Tongue (tissue), 2 donors: ENCODE results near the gene PYY. TPM values are rescaled to one million over a fixed set of nuclear protein-coding genes. Genes with fewer than 3 reads are reported as not detected.
"Not testable (repeated sequence)": the region's sequence is repeated elsewhere in the genome, so short reads cannot be mapped to it uniquely, and the experiment has no call there.

Experiments
- DNase-seq: peaks from one replicate; pipeline ENCODE4 v3.0.0-alpha.2; 2015
- total RNA-seq: library from RNA; depleted of rRNA; stranded (reverse); fragments of >200 nt; gene quantifications from one replicate; pipeline ENCODE4 v1.2.3, GENCODE V29; 2014

Gene PYY
- total RNA-seq, 1 donor from 2014 or later, result not detected

DNA sequence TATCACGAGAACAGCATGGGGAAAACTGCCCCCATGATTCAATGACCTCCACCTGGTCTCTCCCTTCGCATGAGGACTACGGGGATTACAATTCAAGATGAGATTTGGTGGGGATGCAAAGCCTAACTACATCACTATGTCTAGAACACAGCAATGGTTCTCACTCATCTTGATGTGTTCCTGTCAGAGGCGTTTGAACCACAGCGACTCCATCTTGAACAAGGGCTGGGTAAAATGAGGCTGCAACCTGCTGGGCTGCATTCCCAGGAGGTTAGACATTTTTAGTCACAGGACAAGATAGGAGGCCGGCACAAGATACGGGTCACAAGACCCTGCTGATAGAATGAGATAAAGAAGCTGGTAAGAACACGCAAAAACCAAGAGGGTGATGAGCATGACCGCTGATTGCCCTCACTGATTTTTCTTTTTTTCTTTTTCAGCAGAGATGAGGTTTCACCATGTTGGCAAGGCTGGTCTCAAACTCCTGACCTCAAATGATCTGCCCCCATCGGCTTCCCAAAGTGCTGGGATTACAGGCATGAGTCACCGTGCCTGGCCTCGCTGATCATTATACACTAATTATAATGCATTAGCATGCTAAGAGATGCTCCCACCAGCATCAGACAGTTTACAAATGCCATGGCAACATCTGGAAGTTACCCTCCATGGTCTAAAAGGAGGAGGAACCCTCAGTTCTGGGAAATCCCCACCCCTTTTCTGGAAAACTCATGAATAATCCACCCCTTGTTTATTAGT is 8.5 kb downstream of the PYY start:
- DNase-seq, result no peak

DNA sequence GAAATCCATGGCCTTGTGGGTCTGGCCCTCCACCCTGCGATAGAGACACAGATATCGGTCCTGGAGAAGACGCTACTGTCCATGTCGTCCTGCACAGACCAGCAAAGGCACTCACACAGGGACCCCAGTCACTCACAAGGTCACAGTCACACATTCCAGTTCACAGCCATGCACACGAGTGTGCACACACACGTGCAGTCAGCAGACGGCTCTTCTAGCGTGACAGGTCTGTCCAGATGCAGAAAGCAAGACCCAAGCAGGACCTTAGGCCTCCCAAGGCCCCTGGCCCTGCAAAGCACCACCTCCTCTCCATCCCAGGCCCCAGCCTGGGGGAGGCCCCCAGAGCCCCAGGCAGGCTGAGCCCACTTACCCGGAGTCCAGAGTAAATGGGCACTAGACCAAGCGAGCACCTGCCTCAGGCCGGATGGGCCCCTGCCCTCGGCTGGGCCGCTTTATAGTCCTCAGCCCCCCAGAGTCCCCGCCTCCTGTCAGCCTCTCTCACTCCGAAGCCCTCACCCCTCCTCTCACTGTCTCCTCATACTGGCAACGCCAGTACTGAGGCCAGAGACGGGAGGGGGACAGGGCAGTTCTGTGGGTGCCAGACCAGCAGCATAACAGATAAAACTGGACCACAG is 11.6 kb downstream of the PYY start, which contains the start of gene PPY:
Gene PPY (minus strand): TSS at position 426 of the 635 bp plus-strand sequence. CDS start 822 bp downstream, outside the sequence.
- DNase-seq, result no peak

DNA sequence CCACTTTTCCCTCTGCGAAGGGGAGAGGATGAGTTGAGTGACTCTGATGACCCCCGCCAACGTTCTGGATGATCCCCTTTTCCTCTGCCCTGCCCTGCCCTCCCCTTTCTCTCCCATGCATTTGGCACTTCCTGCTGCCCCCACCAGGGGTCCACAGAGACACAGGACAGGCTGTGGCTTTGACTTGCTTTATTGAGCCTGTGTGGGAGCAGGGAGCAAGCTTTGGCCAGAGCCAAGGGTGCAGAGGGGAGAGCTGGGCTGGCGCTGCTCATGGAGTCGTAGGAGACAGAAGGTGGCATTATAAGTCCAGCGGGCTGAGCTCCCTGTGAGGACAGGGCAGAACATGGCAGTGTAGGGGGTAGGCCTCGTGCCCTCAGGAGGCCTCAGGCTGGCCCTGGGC is 13.1 kb downstream of the PYY start:
- peak; percentile 58 for DNase-seq

DNA sequence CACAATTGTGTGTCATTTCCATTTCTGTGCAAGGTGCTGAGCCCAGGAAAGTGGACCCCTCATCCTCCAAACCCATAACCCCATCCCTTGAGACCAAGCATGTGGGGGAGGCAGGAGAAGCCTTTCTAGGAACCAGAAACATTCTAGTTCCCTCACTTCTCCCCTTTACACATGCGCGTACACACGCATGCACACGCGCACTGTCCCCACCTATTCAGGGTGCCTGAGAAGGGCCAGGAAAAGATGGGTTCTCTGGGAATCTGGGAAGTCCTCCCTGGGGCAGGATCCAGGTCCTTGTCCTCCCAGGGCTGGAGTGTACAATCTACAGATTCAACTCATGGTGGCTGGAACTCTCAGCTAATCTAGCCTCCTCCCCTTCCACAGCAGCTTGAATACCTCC is 13.9 kb downstream of the PYY start:
- DNase-seq, result no peak

DNA sequence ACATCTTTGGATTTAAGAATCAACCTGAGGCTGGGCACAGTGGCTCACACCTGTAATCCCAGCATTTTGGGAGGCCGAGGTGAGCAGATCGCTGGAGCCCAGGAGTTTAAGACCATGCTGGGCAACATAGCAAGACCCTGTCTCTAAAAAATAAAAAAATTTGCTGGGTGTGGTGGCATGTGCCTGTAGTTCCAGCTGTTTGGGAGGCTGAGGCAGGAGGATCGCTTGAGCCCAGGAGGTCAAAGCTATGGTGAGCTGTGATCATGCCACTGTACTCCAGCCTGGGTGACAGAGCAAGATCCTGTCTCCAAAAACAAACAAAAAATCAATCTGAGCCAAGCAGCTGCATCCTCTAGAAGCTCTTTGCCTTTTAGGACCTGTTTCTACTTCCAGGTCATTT is 14.3 kb downstream of the PYY start:
- DNase-seq, result not testable (repeated sequence)

DNA sequence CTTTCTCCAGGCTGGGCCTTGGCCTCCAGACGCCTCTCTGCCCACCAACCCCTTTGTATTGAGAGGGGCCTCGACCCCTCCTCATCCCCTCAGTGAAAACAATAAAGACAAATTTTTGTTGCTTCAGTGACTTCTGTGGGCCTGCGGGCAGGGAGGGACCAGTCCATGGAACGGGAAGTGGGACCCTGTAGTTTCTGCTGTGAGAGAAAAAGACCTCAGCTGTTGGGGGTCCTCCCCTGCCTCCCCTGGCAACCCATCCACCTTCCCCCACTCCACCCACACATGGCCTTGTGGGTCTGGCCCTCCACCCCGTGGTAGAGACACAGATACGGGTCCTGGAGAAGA is 14.9 kb downstream of the PYY start:
- no peak for DNase-seq

DNA sequence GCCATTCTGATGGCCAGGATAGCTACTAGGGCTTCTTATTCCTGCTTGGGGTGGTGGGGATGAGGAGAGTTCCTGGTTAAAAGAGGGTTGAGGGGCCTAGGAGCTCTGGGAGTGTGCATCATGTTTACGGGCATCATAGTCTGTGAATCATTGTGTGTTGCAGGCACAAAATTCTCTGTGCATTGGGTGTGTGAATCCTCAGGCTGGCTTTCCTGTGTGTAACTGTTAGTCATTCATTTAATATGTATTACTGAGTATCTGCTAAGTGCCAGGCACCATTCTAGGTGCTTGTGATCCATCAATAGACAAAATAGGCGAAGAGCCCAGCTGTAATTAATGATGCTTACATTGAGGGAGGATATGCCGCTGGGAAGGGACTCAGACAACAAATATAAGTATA is 17.3 kb downstream of the PYY start:
- DNase-seq, result no peak

DNA sequence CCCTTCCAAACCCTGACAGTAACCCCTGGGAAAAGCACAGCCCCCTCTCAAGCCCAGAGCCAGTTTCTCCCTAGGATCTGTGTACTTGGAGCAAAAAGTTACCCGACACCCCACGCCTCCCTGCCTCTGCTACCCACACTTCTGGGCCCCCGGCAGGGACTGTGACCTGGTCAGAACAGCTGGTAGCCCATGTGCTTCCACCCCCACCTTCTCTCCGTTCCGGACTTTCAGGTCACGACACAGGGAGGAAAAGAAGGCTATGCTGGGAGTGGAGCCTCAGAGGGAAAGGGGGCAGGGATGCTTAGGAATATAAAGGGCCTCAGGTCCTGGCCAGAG is 17.8 kb downstream of the PYY start:
- DNase-seq, result no peak

DNA sequence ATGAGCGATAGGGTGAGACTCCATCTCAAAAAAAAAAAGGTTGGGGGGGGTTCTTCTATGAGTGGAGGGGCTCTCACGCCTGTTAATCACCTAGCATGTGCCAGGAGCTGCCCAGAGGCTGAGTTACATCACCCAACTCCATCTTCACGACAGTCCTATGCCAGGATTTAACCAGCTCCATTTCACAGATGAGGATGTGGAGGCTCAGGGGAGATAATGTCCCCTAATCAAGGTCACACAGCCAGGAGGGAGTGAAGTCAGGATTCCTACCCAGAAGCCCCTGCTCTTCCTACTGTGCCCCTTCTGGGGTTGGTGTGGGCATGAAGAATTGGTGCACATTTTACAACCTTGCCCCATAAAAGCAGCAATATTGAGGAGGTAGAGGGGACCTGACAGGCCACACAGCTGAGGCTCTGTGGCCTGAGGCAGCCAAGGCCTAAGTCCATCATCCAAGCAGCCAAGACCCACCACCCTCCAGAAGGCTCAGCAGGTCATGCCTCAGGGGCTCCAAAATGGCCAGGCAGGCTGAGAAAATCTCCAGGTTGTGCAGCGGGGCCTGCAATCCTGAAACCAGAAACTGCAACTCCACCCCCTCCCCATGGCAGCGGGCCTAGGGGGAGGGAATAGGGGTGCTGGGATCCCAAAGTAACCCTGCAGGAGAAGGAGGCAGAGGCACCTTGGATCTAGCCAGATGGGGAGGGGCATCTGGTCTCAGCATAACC is 18.4 kb downstream of the PYY start:
- DNase-seq, result no peak

DNA sequence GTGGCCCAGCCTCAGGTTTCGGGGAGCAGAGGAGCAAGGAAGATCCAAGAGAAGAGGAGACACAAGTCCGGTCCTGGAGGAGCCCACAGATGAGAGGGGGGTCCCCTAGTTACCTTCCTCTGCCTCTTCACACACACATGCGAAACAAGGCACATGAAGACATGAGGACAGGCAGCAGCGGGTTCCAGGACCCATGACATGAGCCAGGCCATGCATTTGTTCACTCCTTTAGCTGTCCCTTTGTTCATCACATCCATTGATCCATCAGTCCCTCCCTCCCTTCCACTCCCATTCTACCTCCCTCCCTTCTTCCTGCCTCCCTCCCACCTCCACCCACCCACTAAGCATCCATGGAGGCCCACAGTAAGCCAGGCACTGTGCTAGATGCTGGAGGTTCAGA is 20.8 kb downstream of the PYY start:
- DNase-seq, result no peak

DNA sequence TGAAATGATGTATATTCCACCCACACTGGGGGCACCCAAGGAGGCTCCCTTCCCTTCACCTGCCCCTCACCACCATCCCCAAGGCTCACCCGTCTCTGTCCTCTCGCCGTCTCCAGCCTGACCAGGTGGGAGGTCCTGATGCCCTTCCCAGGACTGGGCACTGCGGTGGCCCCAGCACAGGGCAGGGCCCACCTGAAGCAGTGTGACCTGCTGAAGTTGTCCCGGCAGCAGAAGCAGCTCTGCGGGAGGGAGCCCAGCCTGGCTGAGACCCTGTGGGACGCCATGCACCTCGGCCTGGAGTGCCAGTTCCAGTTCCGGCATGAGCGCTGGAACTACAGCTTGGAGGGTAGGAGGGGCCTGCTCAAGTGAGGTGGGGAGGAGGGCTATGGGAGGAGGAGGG is 21.4 kb downstream of the PYY start:
- no peak for DNase-seq

DNA sequence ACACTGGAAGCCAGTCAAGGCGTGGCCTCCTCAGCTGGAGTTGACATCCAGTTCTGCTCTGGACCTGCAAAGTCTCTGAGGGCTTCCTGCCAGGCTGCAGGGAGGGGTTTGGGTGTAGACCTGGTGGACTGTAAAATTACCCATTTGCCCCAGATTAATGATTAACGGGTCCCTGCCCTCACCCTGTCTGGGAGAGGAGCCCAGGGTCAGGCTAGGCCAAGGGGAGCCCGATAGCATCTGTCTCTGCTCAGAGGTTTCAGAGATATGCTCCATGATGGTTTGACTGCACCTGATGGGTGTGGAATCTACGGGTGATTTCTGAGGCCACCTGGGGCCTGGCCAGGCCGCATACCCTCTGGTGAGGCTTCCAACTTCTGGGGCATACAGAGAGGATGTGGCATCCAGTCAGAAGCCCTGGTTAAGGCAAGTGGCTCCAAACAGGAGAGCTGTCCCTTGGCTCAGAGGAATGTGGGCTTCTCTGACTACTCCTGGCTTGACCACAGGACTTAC is 22.6 kb downstream of the PYY start:
- no peak for DNase-seq

DNA sequence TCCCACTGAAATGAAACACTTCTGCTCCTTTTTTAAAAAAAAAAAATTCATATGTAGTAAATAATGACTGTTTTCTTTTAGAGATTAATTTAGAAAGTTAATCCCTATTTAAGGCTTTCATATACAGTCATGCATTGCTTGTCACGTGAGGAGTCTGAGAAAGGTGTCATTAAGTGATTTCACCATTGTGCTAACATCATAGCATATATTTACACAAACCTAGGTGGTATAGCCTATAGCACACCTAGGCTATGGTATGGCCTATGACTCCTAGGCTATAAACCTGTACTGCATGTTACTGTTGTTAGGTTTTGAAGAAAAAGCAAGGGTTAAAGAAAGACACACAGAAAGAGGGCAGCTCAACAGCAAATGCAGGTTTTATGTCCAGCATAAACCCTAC is 25.1 kb downstream of the PYY start:
- no peak for DNase-seq

DNA sequence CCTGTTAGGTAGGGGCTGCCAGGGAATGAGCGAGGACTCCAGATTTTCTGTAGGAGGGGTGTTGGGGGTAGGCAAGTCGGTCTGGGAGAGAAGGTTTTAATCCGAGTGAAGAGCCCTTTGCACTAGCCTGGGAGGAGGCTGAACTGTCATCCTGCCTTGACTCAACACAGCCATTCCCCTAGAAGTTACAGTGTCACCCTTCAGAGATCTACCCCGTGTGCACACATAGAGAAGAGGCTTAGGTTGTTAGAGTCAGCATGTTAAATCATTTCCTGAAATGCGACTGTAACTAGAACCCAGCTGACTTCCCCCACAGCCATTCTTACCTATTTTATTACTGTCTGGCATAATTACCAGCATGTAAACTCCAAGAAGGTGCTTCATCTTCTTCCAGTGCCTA is 25.8 kb downstream of the PYY start:
- not testable (repeated sequence) for DNase-seq

DNA sequence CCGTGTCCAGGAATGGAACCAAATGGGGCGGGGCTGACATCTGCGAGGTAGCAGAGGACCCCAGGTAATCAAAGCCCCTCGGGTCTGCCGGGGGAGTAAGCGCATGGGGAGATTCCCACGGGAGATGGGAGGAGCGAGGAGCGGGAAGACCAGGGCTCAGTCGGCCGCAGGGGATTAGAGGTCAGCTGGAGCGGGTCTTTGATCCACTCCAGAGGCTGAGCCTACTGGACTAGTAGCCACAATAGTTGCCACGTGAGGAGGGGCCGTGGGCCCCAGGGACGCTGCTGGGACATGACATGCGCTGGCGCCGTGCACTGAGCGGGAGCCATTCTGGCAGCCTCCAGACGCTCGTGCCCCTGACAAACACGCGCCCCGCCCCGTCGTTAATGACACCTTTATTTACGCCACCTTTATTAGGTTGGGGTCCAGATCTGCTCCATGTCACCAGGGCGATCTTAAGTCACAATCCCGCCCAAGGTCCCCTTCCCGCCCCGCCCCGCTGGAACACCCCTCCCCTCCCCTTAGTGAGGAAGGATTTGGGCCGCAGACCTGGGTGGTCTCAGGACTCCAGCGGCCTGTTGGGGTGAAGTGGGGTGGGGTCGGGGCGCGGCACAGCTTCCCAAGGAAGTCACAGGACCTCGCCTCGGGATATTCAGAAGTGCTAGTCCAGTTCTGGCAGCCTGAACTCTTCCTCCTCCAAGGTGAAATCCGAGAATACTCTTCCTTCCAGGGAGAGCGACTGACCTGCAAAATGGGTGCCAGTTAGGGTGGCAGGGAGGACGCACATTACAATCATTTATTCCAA is 26.5 kb downstream of the PYY start:
- DNase-seq, result no peak

DNA sequence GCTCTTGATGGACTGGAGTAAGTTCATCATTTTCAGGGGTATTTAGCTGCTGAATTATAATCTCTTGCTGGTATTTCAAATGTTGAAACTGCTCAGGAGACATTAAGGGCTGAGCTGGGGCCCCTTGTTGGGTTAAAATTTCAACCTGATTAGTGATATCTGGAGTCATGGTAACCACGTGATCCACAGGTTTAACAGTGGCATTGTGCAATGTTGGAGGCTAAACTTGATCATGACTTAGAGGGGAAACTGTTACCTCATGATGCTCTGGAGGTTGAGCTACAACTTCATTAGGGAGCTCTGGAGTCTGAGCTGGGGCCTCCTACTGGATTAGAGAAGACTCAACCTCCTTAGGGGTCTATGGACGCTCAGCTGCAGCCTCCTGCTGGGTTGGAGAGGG is 29.2 kb downstream of the PYY start:
- DNase-seq, result no peak

DNA sequence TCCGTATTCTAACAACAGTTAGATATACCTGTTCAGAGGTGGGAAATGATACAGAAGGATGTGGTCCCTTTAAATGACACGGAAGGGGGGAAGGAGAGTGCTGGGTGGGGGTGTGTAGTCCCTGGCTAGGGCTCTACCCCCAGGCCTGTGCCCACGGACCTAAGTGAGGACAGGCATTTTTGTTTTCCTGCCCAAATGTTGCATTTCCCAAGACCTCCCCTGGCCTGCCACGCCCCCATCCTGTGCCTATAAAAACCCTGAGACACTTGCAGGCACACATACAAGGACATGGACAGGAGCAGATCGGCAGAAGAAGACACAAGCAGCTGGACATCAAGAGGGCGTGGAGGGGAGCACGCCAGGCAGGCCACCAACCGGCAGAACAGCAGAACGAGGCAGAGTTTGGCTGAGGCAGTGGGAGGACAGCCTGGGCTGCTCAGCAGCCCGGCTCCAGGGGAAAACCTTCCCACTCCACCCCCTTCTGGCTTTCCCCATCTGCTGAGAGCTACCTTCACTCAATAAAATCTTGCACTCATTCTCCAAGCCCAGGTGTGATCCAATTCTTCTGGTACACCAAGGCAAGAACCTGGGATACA is 33.1 kb downstream of the PYY start:
- DNase-seq, result no peak

DNA sequence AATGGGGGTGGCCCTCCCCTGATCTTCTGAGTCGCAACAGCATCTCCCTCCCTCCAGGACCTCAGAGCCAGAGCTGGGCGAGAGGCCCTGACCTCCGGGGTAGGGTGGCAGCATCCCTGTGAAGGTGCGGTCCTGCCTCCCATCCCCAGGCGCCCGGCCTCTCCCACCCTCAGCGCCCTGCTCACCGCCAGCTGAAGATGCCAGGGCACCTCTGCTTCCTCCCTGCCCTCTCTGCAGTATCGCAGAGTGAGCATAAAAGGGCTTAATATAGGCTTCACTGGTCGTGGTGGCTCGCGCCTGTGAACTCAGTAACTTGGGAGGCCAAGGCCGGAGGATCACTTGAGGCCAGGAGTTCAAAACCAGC is 35.7 kb downstream of the PYY start:
- no peak for DNase-seq

DNA sequence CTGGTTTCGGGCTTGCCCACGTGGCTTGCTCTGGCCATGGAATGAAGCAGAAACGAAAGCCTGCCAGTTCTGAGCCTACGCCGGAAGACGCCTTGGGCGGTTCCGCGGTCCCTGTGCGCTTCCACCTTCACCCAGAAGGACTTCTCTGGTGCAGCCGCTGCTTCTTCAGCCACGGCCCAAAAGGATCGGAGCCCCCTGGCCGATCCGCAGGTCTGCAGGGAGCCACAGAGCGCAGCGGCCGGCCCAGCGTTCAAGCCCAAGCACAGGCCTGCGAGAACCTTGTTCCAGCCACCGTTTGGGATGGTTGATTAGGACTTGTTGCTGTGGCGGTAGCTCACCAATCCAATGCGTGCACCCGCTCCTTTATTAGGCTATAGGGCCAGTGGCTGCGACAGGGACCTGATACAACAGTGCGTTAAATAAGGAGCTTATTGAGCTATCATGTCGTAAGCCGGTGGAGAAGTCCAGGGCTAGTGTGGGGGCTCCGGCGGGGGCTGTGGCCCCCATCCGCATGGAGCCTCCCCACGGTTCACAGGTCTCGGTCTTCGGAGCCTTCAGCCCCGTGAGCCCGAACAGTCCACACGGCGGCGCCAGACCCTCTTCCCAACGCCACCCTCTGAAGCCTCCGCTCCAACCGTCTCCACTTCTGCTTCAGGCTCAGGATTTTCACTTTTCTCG is 36.3 kb downstream of the PYY start:
- DNase-seq, result peak; percentile 53

DNA sequence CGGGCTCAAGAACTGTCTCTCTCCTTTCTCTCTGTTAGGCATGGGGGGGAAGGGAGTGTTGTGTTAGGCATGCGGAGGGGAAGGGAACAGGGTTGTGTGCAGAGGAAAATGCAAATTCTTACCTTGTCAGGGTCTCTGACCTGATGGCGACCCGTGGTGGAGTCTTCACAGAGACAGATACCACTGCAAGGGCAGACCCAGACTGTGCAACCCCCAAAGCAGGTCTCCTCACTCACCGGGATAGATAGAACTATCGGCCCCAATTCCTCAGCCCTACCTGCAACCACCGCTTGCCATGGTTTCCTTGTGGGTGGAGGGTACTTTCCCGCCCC is 36.8 kb downstream of the PYY start:
- no peak for DNase-seq

DNA sequence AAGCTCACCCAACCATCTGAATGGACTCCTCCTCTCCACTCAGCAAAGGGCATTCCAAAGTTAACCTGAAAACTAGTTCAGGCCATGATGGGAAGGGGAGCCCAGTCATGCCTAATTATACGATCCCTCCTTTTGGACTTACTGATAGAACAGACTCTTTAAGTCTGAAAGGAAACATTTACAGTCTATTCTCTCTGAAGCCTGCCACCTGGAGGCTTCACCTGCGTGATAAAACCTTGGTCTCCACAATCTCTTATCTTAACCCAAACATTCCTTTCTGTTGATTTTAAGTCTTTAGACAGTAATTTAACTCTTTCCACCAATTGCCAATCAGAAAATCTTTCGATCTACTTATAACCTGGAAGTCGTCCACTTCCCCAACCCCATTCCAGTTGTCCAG is 37.4 kb downstream of the PYY start:
- no peak for DNase-seq

DNA sequence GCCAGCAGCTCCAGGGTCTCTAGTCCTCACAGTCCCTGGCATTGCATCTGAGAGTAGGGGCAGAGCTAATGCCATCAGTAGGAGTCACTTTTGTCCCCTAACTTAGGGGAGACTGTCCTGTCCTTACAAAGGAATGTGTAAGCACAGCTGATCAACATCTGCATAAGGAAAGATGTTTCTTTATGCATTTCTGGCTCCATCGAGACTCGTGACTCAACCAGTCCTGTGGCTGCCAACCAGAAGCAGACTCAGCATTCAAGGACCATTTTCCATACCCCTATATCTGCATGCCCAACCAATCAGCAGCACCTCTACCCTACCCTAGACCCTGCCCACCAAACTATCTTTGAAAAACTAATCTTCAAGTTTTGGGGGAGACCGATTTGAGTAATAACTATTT is 38.2 kb downstream of the PYY start:
- no peak for DNase-seq
